GM20431 (cell line): ENCODE data around the gene ATP1A3.
"Not testable (repeated sequence)": the region's sequence is repeated elsewhere in the genome, so short reads cannot be mapped to it uniquely, and the experiment has no call there.

ENCODE experiments used
- in situ Hi-C: fragments of 300-500 bp; cut with MseI, MboI; formaldehyde crosslinking; loops from one replicate; pipeline ENCODE4 v1.15.0; 2020; ENCODE audit warnings: low sequenced_read_pairs; ENCODE audit not compliant: unreplicated experiment

The ATP1A3 gene

GRCh38 chr19:41955521-41955920 lies 38.5 kb downstream of the ATP1A3 start:
- in situ Hi-C loops: no loop called here

DNA sequence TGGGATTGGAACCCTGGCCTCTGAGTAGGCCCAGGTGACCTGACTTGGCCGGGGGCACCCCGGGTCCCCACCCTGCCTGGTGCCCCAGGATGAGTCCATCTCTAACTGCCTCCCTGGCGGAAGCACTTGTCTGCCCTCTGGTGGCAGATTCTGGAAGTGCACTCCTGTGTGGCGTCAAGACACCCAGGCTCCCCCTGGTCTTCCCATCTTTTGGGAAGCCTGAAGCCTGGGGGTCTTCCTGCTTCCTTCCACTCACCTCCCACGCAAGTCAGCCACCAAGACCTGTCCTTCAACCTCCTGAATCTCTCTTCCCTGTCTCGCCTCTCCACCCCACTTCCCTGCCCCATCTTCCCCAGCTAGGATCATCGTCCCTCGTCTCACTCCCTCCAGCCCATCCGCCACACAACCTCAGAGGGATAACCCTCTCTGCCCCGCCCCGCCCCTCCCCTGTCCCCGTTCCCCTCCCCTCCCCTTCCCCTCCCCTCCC lies 42.3 kb downstream of the ATP1A3 start:
- in situ Hi-C loops: no loop called here

DNA sequence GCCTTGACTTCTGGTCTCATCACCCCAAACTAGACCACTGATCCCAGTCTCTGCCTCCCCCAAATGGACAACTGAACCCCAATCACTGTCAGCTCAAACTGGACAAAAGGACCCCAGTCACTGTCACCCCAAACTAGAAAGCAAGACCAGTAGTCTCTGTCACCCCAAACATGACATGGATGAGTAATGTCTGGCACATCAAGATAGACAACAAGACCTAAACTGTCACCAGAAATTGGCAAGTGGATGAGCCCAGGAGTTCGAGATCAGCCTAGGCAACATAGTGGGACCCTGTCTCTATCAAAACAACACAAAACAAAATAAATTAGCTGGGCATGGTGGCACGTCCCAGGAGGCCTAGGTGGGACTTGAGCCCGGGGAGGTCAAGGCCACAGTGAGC lies 46.9 kb downstream of the ATP1A3 start:
- in situ Hi-C loops: no loop called here

- in situ Hi-C loops: no loop called here
These were observed 48.8 kb downstream of the ATP1A3 start for GRCh38 chr19:41945135-41945766.

- in situ Hi-C loops: no loop called here
These were observed 49.7 kb downstream of the ATP1A3 start for GRCh38 chr19:41944336-41944735.

DNA sequence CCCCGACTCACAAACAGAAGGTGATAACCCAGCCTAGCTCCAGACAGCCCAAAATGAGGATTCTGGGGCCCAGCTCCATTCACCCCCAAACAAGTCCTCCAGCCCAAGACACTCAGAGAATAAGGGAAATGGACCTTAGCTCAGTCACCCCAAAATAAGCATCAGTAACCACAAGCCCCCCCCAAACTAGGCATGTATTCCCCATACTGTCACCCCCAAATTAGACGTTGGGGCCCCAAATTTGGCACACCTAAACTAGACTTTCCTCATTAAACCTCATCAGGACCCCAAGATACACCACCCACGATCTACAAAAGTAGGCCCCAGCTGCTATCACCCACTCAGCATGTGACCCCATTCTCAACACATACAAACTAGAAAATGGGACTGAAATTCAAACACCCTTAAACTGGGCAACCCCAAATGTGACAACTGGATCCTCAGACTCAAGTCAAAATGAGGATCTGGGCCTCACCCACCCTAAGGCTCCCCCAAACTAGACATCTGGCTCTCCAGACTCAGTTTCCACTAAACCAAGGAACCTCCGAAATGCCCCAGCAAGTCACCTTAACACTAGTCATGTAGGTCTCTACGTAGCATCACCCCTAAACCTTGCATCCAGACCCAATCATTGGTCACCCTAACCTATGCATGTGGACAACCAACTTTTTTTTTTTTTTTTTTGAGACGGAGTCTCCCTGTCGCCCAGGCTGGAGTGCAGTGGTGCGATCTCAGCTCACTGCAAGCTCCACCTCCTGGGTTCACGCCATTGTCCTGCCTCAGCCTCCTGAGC lies 52.4 kb downstream of the ATP1A3 start:
- in situ Hi-C loops: no loop called here

DNA sequence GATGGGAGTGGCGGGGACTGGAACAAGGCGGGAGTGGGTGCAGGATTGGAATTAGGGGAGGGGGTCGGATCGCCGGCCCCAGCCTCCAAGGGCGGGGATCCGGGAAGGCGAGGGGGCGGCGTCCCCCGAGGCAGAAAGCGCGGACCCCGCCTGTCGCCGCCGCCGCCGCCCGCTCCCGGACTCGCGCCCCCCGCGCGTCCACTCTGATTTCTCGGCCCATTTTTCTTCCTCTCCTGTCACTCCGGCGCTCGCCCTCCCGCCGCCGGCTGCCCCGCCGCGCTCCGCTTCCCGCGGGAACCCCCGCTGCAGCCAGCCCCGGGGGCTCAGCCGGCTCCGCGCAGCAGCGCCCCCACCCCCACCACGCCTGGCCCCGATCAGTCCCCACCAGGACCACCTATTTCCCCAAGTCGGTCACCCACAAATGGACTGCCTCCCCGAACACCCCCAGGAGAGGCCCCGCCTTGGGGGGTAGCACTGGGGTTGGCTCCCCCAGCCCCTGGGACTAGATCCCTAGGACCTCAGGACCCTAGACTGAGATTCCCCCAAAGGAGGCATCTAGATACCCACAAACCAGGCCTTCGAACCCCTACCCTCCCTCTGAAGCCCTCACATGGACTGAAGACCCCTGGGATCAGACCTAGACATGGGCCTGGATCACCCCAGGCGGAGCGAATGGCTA lies 53.2 kb downstream of the ATP1A3 start:
- in situ Hi-C loops: no loop called here

GRCh38 chr19:41939861-41940730 lies 53.9 kb downstream of the ATP1A3 start:
- in situ Hi-C loops: no loop called here

DNA sequence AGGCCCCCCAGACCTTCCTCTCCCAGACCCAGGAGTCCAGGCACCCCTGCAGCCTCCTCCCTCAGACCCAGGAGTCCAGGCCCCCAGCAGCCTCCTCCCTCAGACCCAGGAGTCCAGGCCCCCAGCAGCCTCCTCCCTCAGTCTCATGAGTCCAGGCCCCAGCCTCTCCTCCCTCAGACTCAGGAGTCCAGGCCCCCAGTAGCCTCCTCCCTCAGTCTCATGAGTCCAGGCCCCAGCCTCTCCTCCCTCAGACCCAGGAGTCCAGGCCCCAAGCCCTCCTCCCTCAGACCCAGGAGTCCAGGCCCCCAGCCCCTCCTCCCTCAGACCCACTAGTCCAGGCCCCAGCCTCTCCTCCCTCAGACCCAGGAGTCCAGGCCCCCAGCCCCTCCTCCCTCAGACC lies 54.8 kb downstream of the ATP1A3 start:
- in situ Hi-C loops: not testable (repeated sequence)

DNA sequence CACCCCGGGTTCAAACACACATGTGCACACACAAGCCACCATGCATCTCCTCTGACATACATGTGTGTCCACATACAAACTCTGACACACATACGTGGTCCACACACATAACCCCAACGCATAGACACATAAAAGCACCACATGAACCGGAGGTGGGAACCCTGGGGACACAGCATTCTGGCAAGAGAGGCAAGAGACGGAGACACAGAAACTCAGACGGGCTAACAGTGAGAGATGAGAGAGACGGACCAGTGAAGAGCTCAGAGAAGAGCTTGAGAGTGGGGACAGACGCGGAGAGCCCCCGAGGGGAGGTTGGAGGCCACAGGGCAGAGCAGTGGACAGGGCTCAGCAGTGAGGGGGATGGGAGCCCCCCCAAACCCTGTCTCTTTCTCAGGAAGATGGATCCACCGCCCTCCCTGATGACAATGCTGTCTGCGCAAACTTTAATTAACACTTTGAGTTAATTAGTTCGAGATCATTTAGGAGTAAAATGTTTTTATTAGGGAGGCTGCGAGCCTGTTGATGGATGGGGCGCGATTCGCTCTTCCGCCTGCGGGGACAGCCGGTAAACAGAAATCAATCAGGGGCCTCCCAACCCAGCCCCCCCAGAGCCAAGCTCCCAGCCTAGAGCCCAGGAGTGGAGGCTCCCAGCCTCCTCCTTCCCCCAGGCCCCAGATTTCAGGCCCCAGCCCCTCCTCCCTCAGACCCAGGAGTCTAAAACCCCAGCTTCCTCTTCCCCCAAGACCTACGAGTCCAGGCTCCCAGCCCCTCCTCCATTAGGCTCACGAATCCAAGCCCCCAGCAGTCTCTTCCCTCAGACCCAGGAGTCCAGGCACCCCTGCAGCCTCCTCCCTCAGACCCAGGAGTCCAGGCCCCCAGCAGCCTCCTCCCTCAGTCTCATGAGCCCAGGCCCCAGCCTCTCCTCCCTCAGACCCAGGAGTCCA lies 56.2 kb downstream of the ATP1A3 start:
- in situ Hi-C loops: no loop called here

DNA sequence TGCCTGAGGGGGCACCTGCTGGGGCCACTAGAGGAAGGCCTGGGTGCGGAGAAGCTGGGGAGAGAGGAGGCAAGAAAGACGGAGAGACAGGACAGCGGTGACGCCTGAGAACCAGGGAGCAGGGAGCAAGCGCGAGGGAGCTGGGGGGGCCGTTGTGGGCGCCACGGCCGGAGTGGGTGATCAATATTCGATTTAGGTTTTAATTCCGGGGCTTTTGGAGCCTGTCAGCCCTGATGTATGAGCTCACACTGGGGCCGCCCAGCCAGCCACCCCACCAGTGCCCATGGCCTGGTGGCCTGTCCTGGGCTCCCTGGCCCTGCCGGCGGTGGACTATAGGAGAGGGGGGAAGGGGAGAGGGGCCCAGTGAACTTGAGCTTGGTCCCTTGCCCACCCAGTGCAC lies 57.1 kb downstream of the ATP1A3 start:
- in situ Hi-C loops: no loop called here

DNA sequence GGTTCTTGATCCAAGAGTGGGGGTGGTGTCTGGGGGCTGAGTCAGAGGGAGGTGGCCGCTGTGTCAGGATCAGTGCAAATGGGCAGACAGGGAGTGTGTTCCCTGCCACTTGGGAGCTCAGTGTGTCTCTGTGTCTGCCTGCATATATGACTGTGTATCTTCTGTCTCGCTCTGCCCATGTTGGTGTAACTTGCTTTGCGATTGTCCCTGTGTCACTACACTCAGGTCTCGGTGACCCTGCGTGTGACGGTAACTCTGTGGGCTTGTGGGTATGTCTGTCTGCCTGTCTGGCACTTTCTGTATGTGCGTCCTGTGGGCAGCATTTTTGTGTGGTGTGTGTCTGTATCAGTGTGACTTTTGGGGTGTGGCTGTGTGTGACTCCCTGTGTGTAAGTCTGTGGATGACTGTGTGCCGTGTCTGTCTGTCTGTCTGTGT lies 57.6 kb downstream of the ATP1A3 start:
- in situ Hi-C loops: no loop called here

DNA sequence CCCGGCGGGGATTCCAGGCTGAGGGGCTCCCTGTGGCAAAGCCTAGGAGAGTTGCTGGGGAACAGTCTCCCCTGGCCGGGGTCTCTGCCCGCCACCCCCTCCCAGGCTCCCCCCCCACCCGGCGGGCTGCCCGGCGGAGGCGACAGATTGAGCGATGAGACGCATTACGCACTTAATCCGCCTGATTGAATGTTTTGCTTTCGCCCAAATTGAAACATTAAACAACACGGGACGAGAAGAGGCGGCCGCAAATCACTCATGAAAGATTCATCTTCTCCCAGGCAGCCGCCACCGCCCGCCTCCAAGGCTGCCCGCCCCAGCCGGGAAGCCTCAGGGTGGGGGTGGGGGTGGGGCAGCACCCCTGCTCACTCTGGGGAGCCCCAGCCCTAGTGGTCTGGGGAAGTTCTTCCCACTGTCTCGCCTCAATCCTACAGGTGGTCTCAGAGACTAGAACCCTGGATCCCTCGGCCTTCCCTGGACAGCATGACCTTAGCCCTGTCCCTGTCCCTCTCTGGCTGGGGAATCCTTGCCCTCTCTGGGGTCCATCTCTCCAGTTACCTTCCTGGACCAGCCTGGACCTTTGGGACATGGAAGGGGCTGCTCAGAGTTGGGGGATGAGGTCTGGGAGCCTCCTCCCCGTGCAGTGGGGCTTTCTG lies 58.1 kb downstream of the ATP1A3 start:
- in situ Hi-C loops: no loop called here

GRCh38 chr19:41934849-41935374 lies 59.1 kb downstream of the ATP1A3 start:
- in situ Hi-C loops: no loop called here

DNA sequence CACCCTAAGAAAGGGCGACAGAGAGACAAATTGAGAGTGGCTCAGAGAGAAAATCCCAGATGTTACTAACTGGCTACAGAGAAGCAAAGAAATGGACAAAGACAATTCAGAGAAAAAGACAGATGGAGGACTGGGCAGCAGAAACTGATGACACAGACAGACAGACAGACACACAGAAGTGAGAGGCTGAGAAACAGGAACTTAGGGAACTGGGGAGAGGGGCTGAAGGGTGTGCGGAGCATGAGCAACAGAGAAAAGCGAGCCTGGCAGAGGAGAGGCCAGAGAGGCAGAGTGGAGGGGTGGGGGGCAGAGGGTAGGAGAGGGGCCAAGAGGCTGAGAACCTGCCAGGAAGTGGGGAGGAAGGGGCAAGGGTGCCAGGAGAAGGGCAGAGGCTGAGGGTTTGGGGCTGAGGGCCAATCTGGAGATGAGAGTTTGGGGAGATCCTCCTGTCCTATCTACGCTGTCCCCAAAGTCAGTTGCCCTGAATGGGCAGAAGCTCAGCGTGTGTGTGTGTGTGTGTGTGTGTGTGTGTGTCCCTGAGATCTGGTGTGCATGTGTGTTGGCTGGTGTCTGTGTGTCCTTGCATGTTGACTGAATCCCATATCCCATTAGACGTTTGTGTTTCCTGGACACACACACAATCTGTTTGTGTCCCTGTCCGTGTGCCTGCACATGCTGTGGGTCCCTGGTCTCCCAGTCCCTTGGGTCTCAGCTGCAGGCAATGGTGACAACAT lies 60.2 kb downstream of the ATP1A3 start:
- in situ Hi-C loops: no loop called here

DNA sequence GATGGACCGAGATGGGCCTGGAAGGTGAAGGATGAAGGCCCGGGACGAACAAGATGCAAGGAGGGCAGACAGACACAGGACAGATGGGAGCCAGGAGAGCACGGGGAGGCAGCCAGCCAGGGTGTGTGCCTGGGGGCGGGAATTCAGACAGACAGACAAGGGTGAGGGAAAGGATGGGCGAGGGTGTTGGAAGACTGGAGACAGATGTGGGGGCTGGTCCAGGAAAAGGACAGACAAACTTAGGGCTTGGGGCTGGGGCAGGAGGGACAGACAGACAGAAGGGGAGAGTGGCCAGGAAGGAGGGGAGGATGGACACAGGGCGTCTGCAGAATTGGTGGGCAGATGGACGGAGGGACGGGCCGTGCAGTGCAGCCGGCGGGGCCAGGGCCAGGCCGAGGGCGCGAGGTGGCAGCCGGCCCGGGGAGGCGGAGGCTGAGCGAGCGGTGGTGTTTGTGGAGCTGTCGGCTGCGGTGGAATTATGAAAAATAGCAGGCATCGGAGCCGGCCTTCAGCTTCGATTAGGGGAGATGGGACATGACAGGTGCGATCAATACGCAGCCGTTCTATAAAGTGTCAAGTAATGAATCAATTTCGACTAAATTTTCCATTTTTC lies 61.2 kb downstream of the ATP1A3 start:
- in situ Hi-C loops: no loop called here

GRCh38 chr19:41932259-41932719 lies 61.7 kb downstream of the ATP1A3 start:
- in situ Hi-C loops: no loop called here
